Measurements from ENCODE around the gene TESMIN.

Gene TESMIN, protein sequence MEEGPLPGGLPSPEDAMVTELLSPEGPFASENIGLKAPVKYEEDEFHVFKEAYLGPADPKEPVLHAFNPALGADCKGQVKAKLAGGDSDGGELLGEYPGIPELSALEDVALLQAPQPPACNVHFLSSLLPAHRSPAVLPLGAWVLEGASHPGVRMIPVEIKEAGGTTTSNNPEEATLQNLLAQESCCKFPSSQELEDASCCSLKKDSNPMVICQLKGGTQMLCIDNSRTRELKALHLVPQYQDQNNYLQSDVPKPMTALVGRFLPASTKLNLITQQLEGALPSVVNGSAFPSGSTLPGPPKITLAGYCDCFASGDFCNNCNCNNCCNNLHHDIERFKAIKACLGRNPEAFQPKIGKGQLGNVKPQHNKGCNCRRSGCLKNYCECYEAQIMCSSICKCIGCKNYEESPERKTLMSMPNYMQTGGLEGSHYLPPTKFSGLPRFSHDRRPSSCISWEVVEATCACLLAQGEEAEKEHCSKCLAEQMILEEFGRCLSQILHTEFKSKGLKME

DNA sequence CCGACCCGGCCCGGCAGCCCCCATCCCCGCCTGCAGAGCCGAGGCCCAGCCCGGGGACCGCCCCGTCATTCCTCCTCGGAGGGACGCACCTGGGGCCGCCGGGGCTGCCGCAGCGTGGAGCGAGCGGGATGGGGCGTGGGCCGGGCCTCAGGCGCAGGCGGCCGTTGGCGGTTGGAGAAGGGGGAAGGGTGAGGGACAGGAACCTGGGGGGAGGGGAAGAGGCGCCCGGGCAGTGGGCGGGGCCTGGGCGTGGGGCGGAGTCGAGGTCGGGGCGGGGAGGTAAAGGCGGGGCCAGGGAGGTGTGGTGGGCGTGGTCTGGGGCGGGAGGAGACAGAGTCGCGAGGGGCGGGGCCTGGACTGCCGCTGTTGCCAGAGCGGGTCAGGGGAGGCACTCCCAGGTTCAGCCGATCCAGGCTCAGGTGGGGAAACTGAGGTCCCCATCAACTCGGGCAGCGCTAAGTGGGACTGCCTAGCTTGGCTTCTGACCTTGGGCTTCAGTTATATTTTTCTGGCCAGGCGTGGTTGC is at the start of gene TESMIN:
TESMIN (minus strand) TSS at position 190 of the 526 bp plus-strand sequence. CDS start 860 bp downstream, outside the sequence.
- TF ChIP-seq, protein P1, sequence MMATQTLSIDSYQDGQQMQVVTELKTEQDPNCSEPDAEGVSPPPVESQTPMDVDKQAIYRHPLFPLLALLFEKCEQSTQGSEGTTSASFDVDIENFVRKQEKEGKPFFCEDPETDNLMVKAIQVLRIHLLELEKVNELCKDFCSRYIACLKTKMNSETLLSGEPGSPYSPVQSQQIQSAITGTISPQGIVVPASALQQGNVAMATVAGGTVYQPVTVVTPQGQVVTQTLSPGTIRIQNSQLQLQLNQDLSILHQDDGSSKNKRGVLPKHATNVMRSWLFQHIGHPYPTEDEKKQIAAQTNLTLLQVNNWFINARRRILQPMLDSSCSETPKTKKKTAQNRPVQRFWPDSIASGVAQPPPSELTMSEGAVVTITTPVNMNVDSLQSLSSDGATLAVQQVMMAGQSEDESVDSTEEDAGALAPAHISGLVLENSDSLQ (IDR thresholded peaks at IDR 0.05), result peak; percentile 19; the same call in 1 of the 2 replicates
- TF ChIP-seq FOXM1 (IDR thresholded peaks at IDR 0.05; ENCODE audit: borderline replicate concordance), result no peak
- CTCF ChIA-PET, result no interaction called here
- DNase-seq (ENCODE audit: extremely low spot score), result peak; percentile 99
- POLR2A ChIA-PET, result no interaction called here

DNA sequence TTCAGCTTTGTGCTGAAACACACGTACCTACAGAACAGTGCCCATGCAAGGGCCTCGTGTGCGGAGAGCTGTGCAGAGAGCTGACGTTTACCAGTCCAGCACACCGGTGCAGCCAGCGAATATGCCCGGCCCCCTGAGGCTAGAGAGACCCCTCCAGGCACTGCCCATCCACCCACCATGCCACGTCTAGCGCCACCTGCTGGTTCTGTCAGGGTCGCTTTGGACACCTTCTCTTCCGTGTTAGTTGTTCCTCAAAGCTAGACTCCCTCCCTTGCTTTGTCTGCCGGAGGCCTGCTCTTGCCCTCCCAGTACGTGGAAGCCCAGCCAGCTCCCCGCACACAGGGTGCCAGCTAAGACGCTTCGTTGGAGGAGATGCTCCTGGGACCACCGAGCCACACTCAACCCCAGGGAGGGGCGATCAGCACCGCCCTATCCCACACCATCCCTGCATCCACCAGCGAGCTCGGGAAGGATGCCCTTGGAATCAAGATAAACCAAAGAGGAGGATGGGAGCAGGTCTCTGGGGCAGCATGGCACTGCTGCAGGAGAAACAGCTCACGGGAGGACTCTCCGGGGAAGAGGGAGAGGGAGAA is 47.0 kb upstream of the TESMIN start:
- POLR2A ChIA-PET, result no interaction called here
- TF ChIP-seq LEF1 (IDR thresholded peaks at IDR 0.05; ENCODE audit: borderline replicate concordance), result no peak
- no peak for TF ChIP-seq HDGF (IDR thresholded peaks at IDR 0.05; ENCODE audit: borderline replicate concordance)
- no peak for TF ChIP-seq BHLHE40 (IDR thresholded peaks at IDR 0.05; ENCODE audit: borderline replicate concordance)
- TF ChIP-seq ELF4 (IDR thresholded peaks at IDR 0.05), result no peak
- no peak for TF ChIP-seq ZNF384 (IDR thresholded peaks at IDR 0.05)
- no peak for TF ChIP-seq FOXA1 (IDR thresholded peaks at IDR 0.05)
- no peak for TF ChIP-seq L3MBTL2 (conservative IDR thresholded peaks at IDR 0.05)
- no peak for TF ChIP-seq FOXK2 (IDR thresholded peaks at IDR 0.05)
- no peak for TF ChIP-seq SP1 (IDR thresholded peaks at IDR 0.05)
- TF ChIP-seq TARDBP (IDR thresholded peaks at IDR 0.05), result no peak
- TF ChIP-seq SUZ12 (IDR thresholded peaks at IDR 0.05), result no peak
- no peak for TF ChIP-seq CTBP1 (IDR thresholded peaks at IDR 0.05; ENCODE audit: borderline replicate concordance)
- TF ChIP-seq ARNT (IDR thresholded peaks at IDR 0.05), result no peak
- peak; percentile 73 for DNase-seq (ENCODE audit: extremely low spot score)
- CTCF ChIA-PET, result interaction anchor here (0.7 to 1.5 kb wide), 6 partner anchors 10 to 213 kb away, joined by 3 to 7 read pairs (median 5); no protein-coding TSS in a partner anchor

DNA sequence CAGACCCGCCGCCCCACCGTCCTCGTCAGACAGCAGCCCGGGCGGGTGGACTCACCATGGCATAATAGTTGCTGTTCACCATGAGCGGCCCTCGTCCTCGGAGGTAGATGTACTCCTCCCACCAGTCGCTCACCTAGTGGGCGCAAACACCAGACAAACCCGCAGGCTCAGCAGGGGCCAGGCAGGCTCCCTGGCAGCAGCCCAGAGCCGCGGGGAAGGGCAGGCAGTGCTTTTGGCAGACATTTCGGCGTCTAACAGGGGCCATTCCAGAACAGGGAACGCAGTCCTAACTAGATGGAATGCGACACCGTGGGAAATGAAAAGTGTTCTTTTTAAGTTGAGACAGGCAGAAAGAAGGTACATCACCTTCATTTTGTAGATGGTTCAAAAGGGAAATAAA is 45.5 kb upstream of the TESMIN start:
- POLR2A ChIA-PET, result no interaction called here
- CTCF ChIA-PET, result no interaction called here

DNA sequence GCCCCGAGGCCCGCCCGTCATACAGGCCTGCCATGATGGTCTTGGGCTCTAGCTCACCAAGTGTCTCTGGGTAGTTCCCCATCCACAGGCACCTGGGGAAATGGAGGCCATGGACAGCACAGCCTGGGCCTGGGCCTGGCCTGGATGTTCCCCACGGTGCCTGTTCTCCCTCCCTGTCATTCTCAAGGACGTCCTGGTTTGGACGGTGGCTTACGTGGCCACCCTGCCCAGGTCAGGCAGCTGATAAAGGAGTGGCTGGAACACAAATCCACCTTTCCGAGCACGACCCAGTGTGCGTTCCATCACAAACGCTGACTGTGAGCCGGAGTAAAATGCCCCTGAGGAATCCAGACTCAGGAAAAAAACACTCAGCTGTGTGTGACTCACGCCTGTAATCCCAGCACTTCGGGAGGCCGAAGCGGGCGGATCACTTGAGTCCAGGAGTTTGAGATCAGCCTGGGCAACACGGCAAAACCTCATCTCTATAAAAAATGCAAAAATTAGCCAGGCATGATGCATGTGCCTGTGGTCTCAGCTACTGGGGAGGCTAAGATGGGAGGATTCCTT is 41.2 kb upstream of the TESMIN start:
- TF ChIP-seq ELF4 (IDR thresholded peaks at IDR 0.05) (no peak), BHLHE40 (IDR thresholded peaks at IDR 0.05; ENCODE audit: borderline replicate concordance) (no peak), TARDBP (IDR thresholded peaks at IDR 0.05) (no peak), CTBP1 (IDR thresholded peaks at IDR 0.05; ENCODE audit: borderline replicate concordance) (no peak), SP1 (IDR thresholded peaks at IDR 0.05) (no peak), L3MBTL2 (conservative IDR thresholded peaks at IDR 0.05) (no peak), SUZ12 (IDR thresholded peaks at IDR 0.05) (no peak), ARNT (IDR thresholded peaks at IDR 0.05) (no peak), FOXA1 (IDR thresholded peaks at IDR 0.05) (no peak), FOXK2 (IDR thresholded peaks at IDR 0.05) (no peak), LEF1 (IDR thresholded peaks at IDR 0.05; ENCODE audit: borderline replicate concordance) (no peak), HDGF (IDR thresholded peaks at IDR 0.05; ENCODE audit: borderline replicate concordance) (no peak)
- ChIA-PET CTCF (no interaction called here), POLR2A (no interaction called here)
- no peak for DNase-seq (ENCODE audit: extremely low spot score)

More for the DNA sequence above, 45.5 kb upstream of the TESMIN start:
- no peak for TF ChIP-seq SUZ12 (IDR thresholded peaks at IDR 0.05)
- TF ChIP-seq BHLHE40 (IDR thresholded peaks at IDR 0.05; ENCODE audit: borderline replicate concordance), result no peak
- TF ChIP-seq, protein P1 (IDR thresholded peaks at IDR 0.05), result no peak
- no peak for TF ChIP-seq HDGF (IDR thresholded peaks at IDR 0.05; ENCODE audit: borderline replicate concordance)
- no peak for TF ChIP-seq FOXK2 (IDR thresholded peaks at IDR 0.05)
- no peak for TF ChIP-seq CTBP1 (IDR thresholded peaks at IDR 0.05; ENCODE audit: borderline replicate concordance)
- no peak for TF ChIP-seq L3MBTL2 (conservative IDR thresholded peaks at IDR 0.05)
- no peak for TF ChIP-seq ARNT (IDR thresholded peaks at IDR 0.05)
- TF ChIP-seq LEF1 (IDR thresholded peaks at IDR 0.05; ENCODE audit: borderline replicate concordance), result no peak
- no peak for TF ChIP-seq NFRKB (IDR thresholded peaks at IDR 0.05)
- no peak for TF ChIP-seq TARDBP (IDR thresholded peaks at IDR 0.05)
- no peak for TF ChIP-seq ELF4 (IDR thresholded peaks at IDR 0.05)
- no peak for TF ChIP-seq SP1 (IDR thresholded peaks at IDR 0.05)
- no peak for TF ChIP-seq FOXM1 (IDR thresholded peaks at IDR 0.05; ENCODE audit: borderline replicate concordance)
- no peak for TF ChIP-seq ZNF384 (IDR thresholded peaks at IDR 0.05)
- no peak for TF ChIP-seq FOXA1 (IDR thresholded peaks at IDR 0.05)
- DNase-seq (ENCODE audit: extremely low spot score), result no peak

DNA sequence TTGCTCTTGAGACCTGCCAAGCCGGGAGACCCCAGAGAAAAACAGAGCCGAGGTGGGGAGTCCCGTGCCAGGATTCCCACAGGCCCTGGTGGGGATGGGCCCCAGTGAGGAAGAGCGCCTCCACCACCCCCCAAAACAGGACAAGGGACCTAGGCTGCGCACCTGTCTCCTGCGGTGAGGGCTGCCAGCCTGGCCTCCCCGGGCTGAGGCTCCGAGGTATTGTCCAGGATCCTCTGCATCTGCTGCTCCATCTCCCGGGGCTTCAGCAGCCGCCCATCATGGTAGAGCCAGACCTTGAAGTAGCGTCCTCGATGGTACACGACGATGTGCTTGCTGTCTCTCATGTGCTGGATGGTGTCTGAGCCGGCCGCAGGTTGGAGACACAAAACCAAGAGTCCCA is 33.3 kb upstream of the TESMIN start:
- ChIA-PET POLR2A (no interaction called here), CTCF (no interaction called here)
- no peak for DNase-seq (ENCODE audit: extremely low spot score)
- TF ChIP-seq CTBP1 (IDR thresholded peaks at IDR 0.05; ENCODE audit: borderline replicate concordance), result no peak
- TF ChIP-seq L3MBTL2 (conservative IDR thresholded peaks at IDR 0.05), result no peak
- no peak for TF ChIP-seq FOXM1 (IDR thresholded peaks at IDR 0.05; ENCODE audit: borderline replicate concordance)
- TF ChIP-seq SUZ12 (IDR thresholded peaks at IDR 0.05), result no peak
- TF ChIP-seq, protein P1 (IDR thresholded peaks at IDR 0.05), result no peak
- no peak for TF ChIP-seq LEF1 (IDR thresholded peaks at IDR 0.05; ENCODE audit: borderline replicate concordance)
- no peak for TF ChIP-seq NFRKB (IDR thresholded peaks at IDR 0.05)
- TF ChIP-seq SP1 (IDR thresholded peaks at IDR 0.05), result no peak
- TF ChIP-seq FOXA1 (IDR thresholded peaks at IDR 0.05), result no peak

Data from HEK293T (cell line).